Endothelial cell of umbilical vein (primary cell): ENCODE measurements around the gene MAST4. TPM values are rescaled to one million over a fixed set of nuclear protein-coding genes. Genes with fewer than 3 reads are reported as not detected.

Experiments
- BruUV-seq: library from RNA; stranded (reverse); fragments of 400-500 nt; replicated peaks from 2 replicates; lab custom pipeline; 2021; lab: Mats Ljungman, UMichigan
- CTCF ChIA-PET: fragments of 300-600, 350-600 bp; sonication (Branson Sonifier 250); formaldehyde crosslinking; loops from one replicate; lab custom pipeline; 2021; ENCODE audit warnings: antibody characterized with exemption, inconsistent platforms; lab: Charles Lee
- POLR2A ChIA-PET: fragments of 300-600, 350-600 bp; sonication (Branson Sonifier 250); formaldehyde crosslinking; loops from one replicate; lab custom pipeline; 2021; ENCODE audit warnings: antibody characterized with exemption, inconsistent platforms; lab: Charles Lee
- DNase-seq: peaks from one replicate; pipeline ENCODE4 v3.0.0-alpha.2; 2011; ENCODE audit warnings: low read depth, low spot score
- FAIRE-seq: peaks from 2 replicates; lab custom pipeline; 2011; peaks lifted over from hg19 to GRCh38; lab: Jason Lieb, UNC
- H2AFZ ChIP-seq: 2 replicates; pipeline ENCODE4 v1.6.0; 2012; ENCODE audit warnings: low read depth, low read length, control low read depth, inconsistent platforms
- H3K27ac ChIP-seq: 2 replicates; pipeline ENCODE4 v1.5.1; 2011; ENCODE audit warnings: low read depth, mild to moderate bottlenecking, control low read depth, low read length, moderate library complexity; ENCODE audit not compliant: insufficient read depth
- H3K27me3 ChIP-seq, 2 experiments: 2 replicates each; pipeline versions ENCODE4 v1.6.0 to v1.6.1; 2011; ENCODE audit warnings: low read length in 2 of 2, mixed read lengths in 1 of 2; ENCODE audit not compliant: control insufficient read depth in 2 of 2, insufficient read depth in 2 of 2
- H3K36me3 ChIP-seq, 2 experiments: 2 replicates in 1 of 2; 3 replicates in 1 of 2; pipeline ENCODE4 v1.5.1; 2011; ENCODE audit warnings: low read length in 2 of 2, mild to moderate bottlenecking in 1 of 2, moderate library complexity in 1 of 2; ENCODE audit not compliant: control insufficient read depth in 2 of 2, insufficient read depth in 2 of 2; ENCODE audit errors: extremely low read depth in 1 of 2
- H3K4me1 ChIP-seq: 3 replicates; pipeline ENCODE4 v1.5.1; 2011; ENCODE audit warnings: mild to moderate bottlenecking, low read length; ENCODE audit not compliant: control insufficient read depth, insufficient read depth; ENCODE audit errors: extremely low read depth
- H3K4me2 ChIP-seq: 2 replicates; pipeline ENCODE4 v1.6.1; 2011; ENCODE audit warnings: low read length, control low read depth, mixed read lengths; ENCODE audit not compliant: insufficient read depth
- H3K4me3 ChIP-seq, 3 experiments: fragments of 200-600 bp in 1 of 3; sonication (generic), shearing (Covaris generic) in 1 of 3; replicated peaks in 1 of 3; 2 replicates each; pipeline ENCODE4 v1.5.1; 2011 to 2016; ENCODE audit warnings: control low read depth in 3 of 3, low read length in 3 of 3, mild to moderate bottlenecking in 2 of 3, inconsistent platforms in 1 of 3, low read depth in 1 of 3, moderate library complexity in 1 of 3; ENCODE audit not compliant: insufficient read depth in 1 of 3
- H3K79me2 ChIP-seq: 2 replicates; pipeline ENCODE4 v1.6.0; 2012; ENCODE audit warnings: low read length, inconsistent platforms; ENCODE audit not compliant: control insufficient read depth, insufficient read depth
- H3K9ac ChIP-seq: replicated peaks from 2 replicates; pipeline ENCODE3; 2011; ENCODE audit warnings: low read length, control low read depth; ENCODE audit not compliant: insufficient read depth; ENCODE audit errors: extremely low read depth
- H3K9me1 ChIP-seq: replicated peaks from 3 replicates; pipeline ENCODE4 v1.6.0; 2011; ENCODE audit warnings: mild to moderate bottlenecking, low read length; ENCODE audit not compliant: control insufficient read depth, insufficient read depth; ENCODE audit errors: extremely low read depth
- H3K9me3 ChIP-seq: replicated peaks from 2 replicates; pipeline ENCODE4 v1.5.1; 2012; ENCODE audit warnings: low read length, inconsistent platforms; ENCODE audit not compliant: control insufficient read depth, insufficient read depth
- H4K20me1 ChIP-seq: replicated peaks from 2 replicates; pipeline ENCODE3; 2011; ENCODE audit warnings: mild to moderate bottlenecking, low read length; ENCODE audit not compliant: control insufficient read depth, insufficient read depth; ENCODE audit errors: extremely low read depth
- EZH2 ChIP-seq: IDR thresholded peaks from 2 replicates; pipeline ENCODE4 v1.6.1; 2012; ENCODE audit warnings: borderline replicate concordance, low read depth, mild to moderate bottlenecking, moderate library complexity, low read length, inconsistent platforms; ENCODE audit not compliant: severe bottlenecking
- FOS ChIP-seq: IDR thresholded peaks from 2 replicates; pipeline ENCODE4 v1.6.1; 2011; ENCODE audit warnings: mild to moderate bottlenecking, low read length, moderate library complexity, borderline replicate concordance; ENCODE audit not compliant: insufficient read depth
- GATA2 ChIP-seq: IDR thresholded peaks from 2 replicates; pipeline ENCODE4 v1.7.0; 2011; ENCODE audit warnings: low read depth, mild to moderate bottlenecking, moderate library complexity, mixed read lengths, low read length; ENCODE audit not compliant: insufficient read length, insufficient read depth
- POLR2AphosphoS5 ChIP-seq: IDR thresholded peaks from 2 replicates; pipeline ENCODE4 v1.6.1; 2012; ENCODE audit warnings: low read depth, mild to moderate bottlenecking, control low read depth, low read length, moderate library complexity; ENCODE audit not compliant: insufficient read depth
- dilution Hi-C: fragments of 300-500 bp; cut with MboI; formaldehyde crosslinking; loops from one replicate; pipeline ENCODE4 v1.15.0; 2019; ENCODE audit warnings: low sequenced_read_pairs; ENCODE audit not compliant: extremely low pct_ligation_motif_present
- intact Hi-C: fragments of 100-400 bp; cut with micrococcal nuclease; formaldehyde crosslinking; loops from one replicate; pipeline ENCODE4 v1.10.0; 2022
- polyA plus RNA-seq, 4 experiments: library from polyadenylated mRNA; depleted of rRNA in 3 of 4; stranded (reverse) in 3 of 4; unstranded in 1 of 4; fragments of >200 nt; gene quantifications; 2 replicates each; pipeline versions ENCODE4 v1.2.1 to v1.2.3, GENCODE V29; 2011 to 2012; ENCODE audit warnings: missing spikeins in 1 of 4
- total RNA-seq: library from RNA; stranded (reverse); gene quantifications from 2 replicates; pipeline ENCODE4 v1.2.3, GENCODE V29; 2021
- TF ChIP-seq, protein P1 (sequence below), 2 donors: IDR thresholded peaks; 1 replicate in 1 of 2; 2 replicates in 1 of 2; pipeline ENCODE4 v1.5.1; 2011; ENCODE audit warnings: low read length in 2 of 2, mild to moderate bottlenecking in 2 of 2, moderate library complexity in 2 of 2, control low read depth in 1 of 2, inconsistent platforms in 1 of 2, low read depth in 1 of 2; ENCODE audit not compliant: insufficient read depth in 1 of 2; ENCODE audit errors: extremely low read depth in 1 of 2
- TF ChIP-seq, protein P2 (sequence below): IDR thresholded peaks from 2 replicates; pipeline ENCODE4 v1.6.1; 2011; ENCODE audit not compliant: insufficient read depth, insufficient read length

The MAST4 gene
- total and polyA plus RNA-seq, 2 donors (not counting 3 experiments of a cell fraction or from before 2014, with no cell fraction given): 40.2 to 116 TPM

DNA sequence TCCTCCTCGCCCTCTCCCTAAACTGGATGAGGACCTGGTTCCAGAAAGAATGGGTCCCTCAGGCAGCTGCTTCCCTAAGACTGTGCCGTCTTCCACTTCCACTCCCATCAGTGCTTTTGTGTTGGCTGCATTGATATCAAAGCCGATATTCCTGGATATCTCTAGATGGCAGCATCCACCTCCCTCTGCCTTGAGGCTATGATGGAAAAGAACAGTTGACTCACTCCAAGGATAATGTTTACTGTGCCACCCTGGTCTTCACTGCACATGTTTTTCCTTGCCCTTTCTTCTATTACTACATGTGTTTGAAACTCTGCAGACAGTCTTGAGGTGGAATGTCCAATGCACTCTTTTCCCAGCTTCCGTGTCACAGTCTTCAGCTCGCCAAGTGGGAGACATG, 211.6 kb downstream of the MAST4 start:
- peak; percentile 33 for TF ChIP-seq FOS
- TF ChIP-seq, protein P1, sequence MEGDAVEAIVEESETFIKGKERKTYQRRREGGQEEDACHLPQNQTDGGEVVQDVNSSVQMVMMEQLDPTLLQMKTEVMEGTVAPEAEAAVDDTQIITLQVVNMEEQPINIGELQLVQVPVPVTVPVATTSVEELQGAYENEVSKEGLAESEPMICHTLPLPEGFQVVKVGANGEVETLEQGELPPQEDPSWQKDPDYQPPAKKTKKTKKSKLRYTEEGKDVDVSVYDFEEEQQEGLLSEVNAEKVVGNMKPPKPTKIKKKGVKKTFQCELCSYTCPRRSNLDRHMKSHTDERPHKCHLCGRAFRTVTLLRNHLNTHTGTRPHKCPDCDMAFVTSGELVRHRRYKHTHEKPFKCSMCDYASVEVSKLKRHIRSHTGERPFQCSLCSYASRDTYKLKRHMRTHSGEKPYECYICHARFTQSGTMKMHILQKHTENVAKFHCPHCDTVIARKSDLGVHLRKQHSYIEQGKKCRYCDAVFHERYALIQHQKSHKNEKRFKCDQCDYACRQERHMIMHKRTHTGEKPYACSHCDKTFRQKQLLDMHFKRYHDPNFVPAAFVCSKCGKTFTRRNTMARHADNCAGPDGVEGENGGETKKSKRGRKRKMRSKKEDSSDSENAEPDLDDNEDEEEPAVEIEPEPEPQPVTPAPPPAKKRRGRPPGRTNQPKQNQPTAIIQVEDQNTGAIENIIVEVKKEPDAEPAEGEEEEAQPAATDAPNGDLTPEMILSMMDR (IDR thresholded peaks at IDR 0.05; ENCODE audit: extremely low read depth in 1 of 2, insufficient read depth in 1 of 2, low read depth in 1 of 2, low read length in 2 of 2): peak; percentile 62 to 69
- no peak for TF ChIP-seq GATA2
- no peak for TF ChIP-seq EZH2
- no peak for TF ChIP-seq POLR2AphosphoS5
- TF ChIP-seq, protein P2, sequence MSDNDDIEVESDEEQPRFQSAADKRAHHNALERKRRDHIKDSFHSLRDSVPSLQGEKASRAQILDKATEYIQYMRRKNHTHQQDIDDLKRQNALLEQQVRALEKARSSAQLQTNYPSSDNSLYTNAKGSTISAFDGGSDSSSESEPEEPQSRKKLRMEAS: no peak
- Histone ChIP-seq H3K79me2 (no peaks in the 10 kb centered on the region), H3K4me3 (no peak overlapping the region), H2AFZ (peak overlapping the region; percentile 46), H3K9me1 (no peaks in the 10 kb centered on the region), H3K9ac (no peak overlapping the region), H4K20me1 (no peaks in the 10 kb centered on the region), H3K27me3 (peaks cover 9 to 10% of the 10 kb centered on the region in 2 experiments), H3K9me3 (no peaks in the 10 kb centered on the region), H3K4me2 (no peak overlapping the region), H3K36me3 (no peaks in the 10 kb centered on the region), H3K27ac (no peak overlapping the region), H3K4me1 (no peaks in the 10 kb centered on the region)
- FAIRE-seq: peak; percentile 93
- CTCF ChIA-PET: interaction anchor here (0.6 to 2.3 kb wide), 9 partner anchors 12 to 406 kb away, joined by 3 to 5 read pairs (median 4); no protein-coding TSS in a partner anchor
- peak; percentile 75 for DNase-seq
- intact Hi-C loops: loop anchor here (1.0 to 10.0 kb wide), 5 partner anchors 57 to 402 kb away; no protein-coding TSS in a partner anchor
- POLR2A ChIA-PET: no interaction called here
- dilution Hi-C loops: no loop called here
- no TSS peak for BruUV-seq
